PC-9 (cell line): ENCODE results near the gene ANXA3. TPM values are rescaled to one million over a fixed set of nuclear protein-coding genes. Genes with fewer than 3 reads are reported as not detected.

Source experiments
- BruUV-seq: library from RNA; stranded (reverse); fragments of 400-500 nt; replicated peaks from 2 replicates; lab custom pipeline; 2021; lab: Mats Ljungman, UMichigan
- CTCF ChIA-PET: fragments of 300-600 bp; sonication (Branson Sonifier 250); formaldehyde crosslinking; loops from one replicate; lab custom pipeline; 2022; ENCODE audit warnings: antibody characterized with exemption; lab: Charles Lee
- POLR2A ChIA-PET: fragments of 300-600 bp; sonication (Branson Sonifier 250); formaldehyde crosslinking; loops from one replicate; lab custom pipeline; 2022; ENCODE audit warnings: antibody characterized with exemption; ENCODE audit not compliant: unreplicated experiment; lab: Charles Lee
- DNase-seq, 2 experiments: peaks; one replicate each; pipeline versions ENCODE4 v3.0.0 to v3.0.0-alpha.2; 2015 to 2022; ENCODE audit warnings: mixed read lengths in 1 of 2
- H2AFZ ChIP-seq: fragments of 200-600 bp; sonication (generic); 2 replicates; pipeline ENCODE4 v1.8.1; 2017; ENCODE audit warnings: antibody characterized with exemption
- H3F3A ChIP-seq: fragments of 200-600 bp; sonication (generic); 2 replicates; pipeline ENCODE4 v1.8.1; 2017; ENCODE audit warnings: antibody characterized with exemption, mild to moderate bottlenecking, low read depth; ENCODE audit not compliant: insufficient read depth
- H3K27ac ChIP-seq: fragments of 200-600 bp; sonication (generic); 2 replicates; pipeline ENCODE4 v1.6.1; 2016; ENCODE audit warnings: mixed run types
- H3K27me3 ChIP-seq: fragments of 200-600 bp; sonication (generic); 2 replicates; pipeline ENCODE4 v1.6.1; 2016; ENCODE audit warnings: low read depth, mixed run types; ENCODE audit not compliant: insufficient read depth
- H3K36me3 ChIP-seq: fragments of 200-600 bp; sonication (generic); 2 replicates; pipeline ENCODE4 v1.6.1; 2016; ENCODE audit warnings: low read depth, mixed run types
- H3K4me1 ChIP-seq: fragments of 200-600 bp; sonication (generic); replicated peaks from 2 replicates; pipeline ENCODE4 v1.6.1; 2016; ENCODE audit warnings: mixed run types; ENCODE audit not compliant: insufficient read depth
- H3K4me2 ChIP-seq: fragments of 200-600 bp; sonication (generic); 2 replicates; pipeline ENCODE4 v1.6.1; 2017; ENCODE audit warnings: mixed run types
- H3K4me3 ChIP-seq: fragments of 200-600 bp; sonication (generic); 2 replicates; pipeline ENCODE4 v1.6.1; 2016; ENCODE audit warnings: mixed run types
- H3K79me2 ChIP-seq: fragments of 200-600 bp; sonication (generic); 2 replicates; pipeline ENCODE4 v1.6.1; 2017; ENCODE audit warnings: low read depth, mixed run types
- H3K9me2 ChIP-seq: fragments of 200-600 bp; sonication (generic); 2 replicates; pipeline ENCODE4 v1.8.1; 2017; ENCODE audit warnings: mild to moderate bottlenecking; ENCODE audit not compliant: insufficient read depth
- H3K9me3 ChIP-seq: fragments of 200-600 bp; sonication (generic); 2 replicates; pipeline ENCODE4 v1.8.1; 2016; ENCODE audit warnings: low read depth; ENCODE audit not compliant: insufficient read depth
- H4K20me1 ChIP-seq: fragments of 200-600 bp; sonication (generic); 2 replicates; pipeline ENCODE4 v1.8.1; 2017; ENCODE audit not compliant: insufficient read depth
- EZH2 ChIP-seq: fragments of 200-600 bp; sonication (generic); IDR thresholded peaks from 2 replicates; pipeline ENCODE4 v1.8.0; 2017; ENCODE audit warnings: antibody characterized with exemption, low read depth
- intact Hi-C: fragments of 100-400 bp; cut with micrococcal nuclease; formaldehyde crosslinking; loops from one replicate; pipeline ENCODE4 v1.10.0; 2022; ENCODE audit not compliant: unreplicated experiment
- total RNA-seq: library from RNA; stranded (reverse); gene quantifications from 2 replicates; pipeline ENCODE4 v1.2.3, GENCODE V29; 2021
- TF ChIP-seq, protein P1 (sequence below): fragments of 200-600 bp; sonication (generic); conservative IDR thresholded peaks from 2 replicates; pipeline ENCODE4 v1.6.1; 2017; ENCODE audit warnings: mixed run types, antibody characterized with exemption, mild to moderate bottlenecking, moderate library complexity

Gene ANXA3
- total RNA-seq, 1 experiment from 2014 or later, result 140 TPM

DNA sequence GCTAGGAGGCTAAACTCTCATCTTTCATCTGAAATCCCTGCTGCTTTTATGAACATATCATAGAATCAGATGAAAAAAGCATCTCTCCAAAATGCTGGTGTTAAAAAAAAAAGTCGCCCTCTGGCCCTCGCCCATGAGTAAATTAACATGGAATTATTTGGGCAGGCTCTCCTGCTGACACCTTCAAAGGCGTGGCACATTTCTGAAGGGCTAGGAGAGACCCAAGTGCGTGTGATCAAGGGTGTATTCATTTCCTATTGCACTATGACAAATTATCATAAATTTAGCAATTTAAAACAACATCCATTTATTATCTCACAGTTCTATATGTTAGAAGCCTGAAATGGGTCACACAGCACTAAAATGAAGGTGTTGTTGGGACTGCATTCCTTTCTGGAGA lies 5.1 kb downstream of the ANXA3 start:
- intact Hi-C loops, result no loop called here
- peak in 1 of 2 experiments; percentile 44 for DNase-seq
- Histone ChIP-seq H3K4me3 (no peak overlapping the region), H3F3A (peaks cover 38% of the 10 kb centered on the region), H4K20me1 (no peaks in the 10 kb centered on the region), H3K27me3 (no peaks in the 10 kb centered on the region), H3K4me2 (peak overlapping the region; percentile 19), H3K79me2 (peaks cover 45% of the 10 kb centered on the region), H2AFZ (no peak overlapping the region), H3K4me1 (peaks cover 74% of the 10 kb centered on the region), H3K27ac (peak overlapping the region; percentile 31; the same call in 1 of the 2 replicates), H3K9me2 (no peaks in the 10 kb centered on the region), H3K9me3 (no peaks in the 10 kb centered on the region), H3K36me3 (peaks cover 33% of the 10 kb centered on the region)
- ChIA-PET POLR2A (no interaction called here), CTCF (no interaction called here)
- TF ChIP-seq, protein P1, sequence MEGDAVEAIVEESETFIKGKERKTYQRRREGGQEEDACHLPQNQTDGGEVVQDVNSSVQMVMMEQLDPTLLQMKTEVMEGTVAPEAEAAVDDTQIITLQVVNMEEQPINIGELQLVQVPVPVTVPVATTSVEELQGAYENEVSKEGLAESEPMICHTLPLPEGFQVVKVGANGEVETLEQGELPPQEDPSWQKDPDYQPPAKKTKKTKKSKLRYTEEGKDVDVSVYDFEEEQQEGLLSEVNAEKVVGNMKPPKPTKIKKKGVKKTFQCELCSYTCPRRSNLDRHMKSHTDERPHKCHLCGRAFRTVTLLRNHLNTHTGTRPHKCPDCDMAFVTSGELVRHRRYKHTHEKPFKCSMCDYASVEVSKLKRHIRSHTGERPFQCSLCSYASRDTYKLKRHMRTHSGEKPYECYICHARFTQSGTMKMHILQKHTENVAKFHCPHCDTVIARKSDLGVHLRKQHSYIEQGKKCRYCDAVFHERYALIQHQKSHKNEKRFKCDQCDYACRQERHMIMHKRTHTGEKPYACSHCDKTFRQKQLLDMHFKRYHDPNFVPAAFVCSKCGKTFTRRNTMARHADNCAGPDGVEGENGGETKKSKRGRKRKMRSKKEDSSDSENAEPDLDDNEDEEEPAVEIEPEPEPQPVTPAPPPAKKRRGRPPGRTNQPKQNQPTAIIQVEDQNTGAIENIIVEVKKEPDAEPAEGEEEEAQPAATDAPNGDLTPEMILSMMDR, result no peak
- no peak for TF ChIP-seq EZH2
- no TSS peak for BruUV-seq

DNA sequence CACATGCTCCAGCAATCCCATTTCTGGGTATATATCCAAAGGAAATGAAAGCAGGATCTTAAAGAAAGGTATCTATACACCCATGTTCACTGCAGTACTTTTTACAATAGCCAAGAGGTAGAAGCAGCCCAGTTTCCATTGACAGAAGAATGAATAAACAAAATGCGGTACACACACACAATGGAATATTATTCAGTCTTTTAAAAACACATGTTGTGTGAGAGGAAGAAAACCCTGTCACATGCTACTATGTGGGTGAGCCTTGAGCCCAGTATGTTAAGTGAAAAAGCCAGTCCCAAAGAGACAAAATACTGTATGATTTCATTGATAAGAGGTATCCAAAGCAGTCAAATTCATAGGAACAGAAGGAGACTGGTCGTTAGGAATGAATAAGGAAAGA lies 6.3 kb downstream of the ANXA3 start:
- Histone ChIP-seq H3K9me3 (no peaks in the 10 kb centered on the region), H3K27me3 (no peaks in the 10 kb centered on the region), H3K79me2 (peaks cover 53% of the 10 kb centered on the region), H4K20me1 (no peaks in the 10 kb centered on the region), H3K36me3 (peaks cover 38% of the 10 kb centered on the region), H2AFZ (no peak overlapping the region), H3K4me1 (peaks cover 84% of the 10 kb centered on the region), H3K4me3 (no peak overlapping the region), H3K4me2 (no peak overlapping the region), H3K9me2 (no peaks in the 10 kb centered on the region), H3F3A (peaks cover 30% of the 10 kb centered on the region), H3K27ac (peak overlapping the region; percentile 31; the same call in 1 of the 2 replicates)
- ChIA-PET POLR2A (no interaction called here), CTCF (no interaction called here)
- no peak for TF ChIP-seq EZH2
- TF ChIP-seq, protein P1, result no peak
- no TSS peak for BruUV-seq
- intact Hi-C loops, result no loop called here
- no peak for DNase-seq

DNA sequence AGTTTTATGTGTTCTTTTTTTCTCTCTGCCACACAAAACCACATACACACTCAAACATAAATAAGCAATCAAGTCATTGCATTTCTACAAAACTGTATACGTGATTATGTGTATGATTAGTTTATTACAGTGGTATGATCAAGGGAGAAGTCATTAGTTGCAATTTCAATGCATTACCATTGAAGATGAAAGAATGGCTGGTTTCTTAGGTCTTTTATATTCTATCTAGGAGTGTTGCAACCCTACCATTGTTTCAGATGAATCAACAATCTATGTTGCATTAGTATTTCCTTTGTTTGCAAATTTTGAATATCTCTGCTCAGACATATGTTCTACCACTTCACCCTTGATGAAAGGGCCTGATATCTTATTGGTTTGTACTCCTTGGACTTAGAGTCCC lies 6.8 kb downstream of the ANXA3 start:
- Histone ChIP-seq H3K4me3 (no peak overlapping the region), H3K9me3 (no peaks in the 10 kb centered on the region), H3K4me1 (peaks cover 80% of the 10 kb centered on the region), H3K27me3 (no peaks in the 10 kb centered on the region), H4K20me1 (no peaks in the 10 kb centered on the region), H2AFZ (no peak overlapping the region), H3K36me3 (peaks cover 41% of the 10 kb centered on the region), H3K27ac (peak overlapping the region; percentile 31; the same call in 1 of the 2 replicates), H3F3A (peaks cover 24% of the 10 kb centered on the region), H3K9me2 (no peaks in the 10 kb centered on the region), H3K79me2 (peaks cover 53% of the 10 kb centered on the region), H3K4me2 (no peak overlapping the region)
- BruUV-seq, result no TSS peak
- CTCF ChIA-PET, result no interaction called here
- no peak for DNase-seq
- TF ChIP-seq EZH2, result no peak
- TF ChIP-seq, protein P1, result no peak
- intact Hi-C loops, result no loop called here
- POLR2A ChIA-PET, result no interaction called here
